HS-5 (cell line): Measurements from ENCODE around the gene TNXB.
"Not testable (repeated sequence)": the region's sequence is repeated elsewhere in the genome, so short reads cannot be mapped to it uniquely, and the experiment has no call there.

Experiments used
- DNase-seq: peaks from one replicate; pipeline ENCODE4 v3.0.0-alpha.2; 2012; ENCODE audit warnings: low read depth

TNXB gene

GRCh38 chr6:32085759-32086459 lies 23.2 kb downstream of the TNXB start:
- DNase-seq, result no peak

GRCh38 chr6:32084780-32085179 lies 24.4 kb downstream of the TNXB start:
- no peak for DNase-seq

DNA sequence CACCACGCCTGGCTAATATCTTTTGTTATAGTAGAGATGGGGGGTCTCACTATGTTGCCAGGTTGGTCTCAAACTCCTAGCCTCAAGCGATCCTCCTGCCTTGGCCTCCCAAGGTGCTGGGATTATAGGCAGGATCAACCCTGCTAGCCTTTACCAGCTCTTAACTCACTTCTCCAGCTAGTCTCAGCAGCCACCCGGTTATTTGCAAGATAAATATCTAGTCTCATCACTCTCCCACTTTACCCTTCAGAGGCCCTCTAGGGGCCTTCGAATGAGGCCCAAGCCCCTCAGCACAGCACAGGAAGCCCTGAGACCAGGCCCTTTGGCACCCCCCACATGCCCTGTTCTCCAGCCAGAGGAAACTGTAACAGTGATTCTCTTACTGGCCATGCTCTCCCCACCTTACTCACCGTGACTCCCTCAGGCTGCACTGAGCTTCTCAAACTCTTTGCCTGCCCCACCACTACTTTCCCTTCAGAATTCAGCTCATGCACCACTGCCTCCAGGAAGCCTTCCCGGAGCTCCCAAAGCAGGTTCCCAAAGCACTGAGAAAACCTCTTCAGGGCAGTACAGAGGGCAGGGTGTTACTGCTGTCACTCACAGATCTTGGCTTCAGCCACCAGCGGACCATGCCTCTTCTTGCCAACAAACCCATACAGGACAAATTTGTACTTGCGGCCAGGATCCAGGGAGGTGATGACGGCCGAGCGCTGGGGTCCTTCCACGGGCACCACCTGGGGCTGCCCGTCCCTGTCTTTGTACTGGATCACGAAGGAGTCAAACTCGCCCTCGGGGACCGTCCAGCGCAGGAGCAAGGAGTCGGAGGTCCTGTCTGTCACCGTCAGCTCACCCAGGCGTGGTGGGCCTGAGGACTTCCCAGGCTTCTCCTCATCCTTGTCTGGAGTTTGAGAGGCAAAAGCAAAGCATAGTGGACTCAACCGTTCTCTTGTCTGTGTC lies 25.0 kb downstream of the TNXB start:
- DNase-seq, result no peak

DNA sequence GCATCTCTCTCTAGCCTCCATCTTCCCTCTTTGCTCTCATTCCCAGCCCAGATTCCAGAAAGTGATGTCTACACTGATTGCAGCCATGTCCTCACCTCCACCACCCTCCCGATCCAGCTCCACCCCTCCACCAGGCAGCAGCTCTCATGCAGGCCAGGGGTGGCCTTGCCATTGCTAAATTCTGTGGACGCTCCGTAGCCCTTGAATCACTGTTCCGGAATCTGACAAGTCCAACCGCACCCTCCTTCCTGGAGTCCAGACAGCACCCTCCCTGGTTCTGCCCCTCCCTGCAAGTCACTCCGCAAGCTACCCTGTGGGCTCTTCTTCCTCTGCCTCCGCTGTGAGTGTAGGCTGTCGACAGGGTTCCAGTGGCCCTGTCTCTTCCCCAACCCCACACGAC lies 26.2 kb downstream of the TNXB start:
- peak; percentile 76 for DNase-seq

- no peak for DNase-seq
These were observed 26.7 kb downstream of the TNXB start for GRCh38 chr6:32082478-32082877.

DNA sequence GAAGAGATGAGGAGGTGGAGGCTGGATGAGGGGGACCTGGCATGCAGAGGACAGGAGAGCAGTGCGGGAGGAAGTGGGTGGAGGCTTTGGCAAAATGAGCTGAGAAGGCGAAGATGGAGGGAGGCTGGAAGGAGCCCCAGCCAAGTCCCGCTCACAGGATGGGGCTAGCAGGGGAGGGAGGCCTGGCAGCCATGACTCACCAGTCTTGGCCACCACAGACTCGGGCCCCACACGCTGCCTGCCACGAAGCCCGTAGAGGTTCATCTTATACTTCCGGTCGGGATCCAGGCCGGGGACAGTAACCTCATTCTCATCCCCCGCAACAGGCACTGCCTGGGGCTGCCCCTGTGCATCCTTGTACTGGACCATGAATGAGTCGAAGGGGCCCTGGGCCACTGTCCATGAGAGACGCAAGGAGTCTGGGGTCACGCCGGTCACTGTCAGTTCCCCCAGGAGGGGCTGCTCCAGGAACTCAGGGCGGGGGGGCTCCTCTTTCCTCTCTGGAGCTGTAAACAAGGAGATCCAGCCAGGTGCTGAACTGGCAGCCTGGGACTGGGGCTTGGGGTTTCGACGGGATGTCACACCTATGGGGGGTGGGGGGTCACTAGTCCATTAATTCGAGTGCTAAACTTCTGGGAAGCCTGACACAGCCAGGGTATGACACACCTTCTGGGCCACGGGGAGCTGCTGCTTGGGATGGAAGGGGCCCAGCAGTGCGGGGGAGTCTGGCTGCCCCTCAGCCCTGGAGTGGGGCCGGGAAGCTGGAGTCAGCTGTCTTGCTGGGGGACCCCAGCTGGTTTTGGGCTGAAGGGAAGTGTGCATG lies 27.8 kb downstream of the TNXB start:
- peak; percentile 66 for DNase-seq

GRCh38 chr6:32079566-32080290 lies 29.4 kb downstream of the TNXB start:
- DNase-seq, result no peak

DNA sequence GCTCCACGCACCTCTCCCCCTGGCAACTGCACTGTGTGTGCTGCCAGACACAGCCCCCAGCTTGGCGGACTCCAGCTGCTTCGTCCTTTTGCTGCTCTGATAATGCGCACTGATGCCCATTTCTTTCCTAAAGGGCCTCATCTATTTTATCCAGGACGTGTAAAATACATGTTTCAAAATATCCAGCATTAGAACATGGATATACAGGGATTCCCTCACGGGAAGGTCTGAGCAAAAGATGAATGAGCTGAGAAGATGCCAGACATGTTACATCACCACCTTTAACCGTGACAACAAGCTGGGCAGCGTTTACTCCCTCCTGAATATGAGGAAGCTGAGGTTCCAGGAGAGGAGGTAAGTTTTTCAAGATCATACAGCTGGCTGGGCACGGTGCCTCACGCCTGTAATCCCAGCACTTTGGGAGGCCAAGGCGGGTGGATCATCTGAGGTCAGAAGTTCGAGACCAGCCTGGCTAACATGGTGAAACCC lies 32.8 kb downstream of the TNXB start:
- peak; percentile 79 for DNase-seq

DNA sequence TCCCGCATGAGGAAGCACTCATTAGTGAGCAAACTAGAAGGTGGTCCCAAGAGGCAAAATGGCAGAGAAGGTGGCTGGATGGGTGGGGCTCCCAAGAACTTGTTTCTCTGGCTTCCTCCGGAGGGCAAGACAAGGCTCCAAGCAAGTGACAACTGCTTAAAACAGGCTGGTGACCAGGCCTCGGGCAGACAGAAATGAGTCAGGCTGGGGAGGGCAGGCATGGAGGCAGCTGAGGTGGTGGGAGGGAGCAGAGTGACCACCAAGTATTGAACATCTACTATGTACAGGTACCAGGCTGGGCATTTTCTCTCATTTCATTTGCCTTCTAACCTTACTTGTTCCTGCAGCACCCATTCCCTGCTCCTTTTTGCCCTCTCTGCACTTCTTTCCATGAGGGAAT lies 33.4 kb downstream of the TNXB start:
- DNase-seq, result no peak

GRCh38 chr6:32074996-32075532 lies 34.1 kb downstream of the TNXB start:
- DNase-seq, result no peak

GRCh38 chr6:32073613-32074012 lies 35.5 kb downstream of the TNXB start:
- no peak for DNase-seq

DNA sequence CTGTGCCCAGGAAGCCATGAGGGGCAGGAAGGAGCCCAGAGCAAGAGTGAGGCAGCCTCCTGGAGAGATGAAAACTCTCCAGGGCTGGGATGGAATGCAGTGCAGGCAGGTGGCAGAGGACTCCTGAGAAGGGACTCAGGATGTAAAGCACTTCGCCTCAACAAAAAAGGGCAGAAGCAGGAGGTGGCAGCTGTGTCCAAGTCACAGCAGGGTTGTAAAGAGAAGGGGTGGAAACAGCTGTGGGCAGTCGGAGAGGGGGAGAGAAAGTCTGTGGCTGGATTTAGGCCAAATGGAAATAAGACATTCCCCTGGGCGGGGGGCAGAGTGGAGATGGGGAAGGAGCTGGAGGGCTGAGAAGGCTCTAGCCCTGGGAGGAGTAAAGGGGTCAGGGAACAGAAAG lies 36.0 kb downstream of the TNXB start:
- no peak for DNase-seq

GRCh38 chr6:32070814-32071543 lies 38.2 kb downstream of the TNXB start:
- no peak for DNase-seq

- DNase-seq, result no peak
These were observed 39.1 kb downstream of the TNXB start for GRCh38 chr6:32069878-32070515.

DNA sequence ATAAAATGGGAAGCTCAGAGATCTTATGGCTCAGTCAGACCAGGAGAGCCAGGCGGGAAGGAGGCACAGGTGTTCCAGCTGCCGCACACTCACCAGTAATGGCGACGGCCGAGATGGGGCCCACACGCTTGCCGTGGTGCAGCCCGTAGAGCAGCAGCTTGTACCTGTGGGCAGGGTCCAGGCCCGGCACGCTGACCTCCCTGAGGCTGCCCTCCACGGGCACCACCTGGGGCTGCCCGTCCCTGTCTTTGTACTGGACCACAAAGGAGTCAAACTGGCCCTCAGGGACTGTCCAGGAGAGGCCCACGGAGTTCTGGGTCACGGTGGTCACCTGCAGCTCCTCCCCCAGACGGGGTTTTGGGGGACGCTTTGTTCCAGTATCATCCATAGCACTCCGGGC lies 39.7 kb downstream of the TNXB start:
- no peak for DNase-seq

GRCh38 chr6:32068867-32069266 lies 40.3 kb downstream of the TNXB start:
- no peak for DNase-seq

DNA sequence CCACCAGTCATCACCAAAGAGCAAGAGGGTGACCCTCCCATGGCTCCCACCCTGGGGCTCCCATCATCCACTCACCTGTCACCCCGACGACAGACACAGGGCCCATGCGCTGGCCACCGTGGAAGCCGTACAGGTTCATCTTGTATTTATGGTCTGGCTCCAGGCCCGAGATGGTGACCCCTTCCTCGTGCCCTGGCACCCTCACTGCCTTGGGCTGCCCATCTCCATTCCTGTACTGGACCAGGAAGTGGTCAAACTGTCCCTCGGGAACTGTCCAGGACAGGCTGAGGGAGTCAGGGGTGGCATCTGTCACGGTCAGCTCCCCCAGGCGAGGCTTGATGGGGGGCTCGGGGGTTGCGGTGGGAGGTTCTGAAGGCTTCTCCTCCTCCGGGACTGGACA lies 40.8 kb downstream of the TNXB start:
- not testable (repeated sequence) for DNase-seq

GRCh38 chr6:32067521-32067920 lies 41.6 kb downstream of the TNXB start:
- not testable (repeated sequence) for DNase-seq

DNA sequence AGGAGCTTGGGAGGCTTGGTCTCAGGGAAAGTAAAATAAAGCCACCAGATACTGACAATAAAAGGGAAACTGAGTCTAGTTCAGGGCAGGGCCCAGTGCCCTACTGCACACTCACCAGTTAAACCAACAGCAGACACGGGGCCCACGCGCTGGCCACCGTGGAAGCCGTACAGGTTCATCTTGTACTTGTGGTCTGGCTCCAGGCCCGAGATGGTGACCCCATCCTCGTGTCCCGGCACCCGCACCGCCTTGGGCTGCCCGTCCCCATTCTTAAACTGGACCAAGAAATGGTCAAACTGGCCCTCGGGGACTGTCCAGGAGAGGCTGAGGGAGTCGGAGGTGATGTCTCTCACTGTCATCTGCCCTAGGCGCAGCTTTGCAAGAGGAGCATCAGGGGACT lies 44.4 kb downstream of the TNXB start:
- no peak for DNase-seq
